Skeletal muscle satellite cell (primary cell): Measurements from ENCODE around the gene SDK1.
"Not testable (repeated sequence)": the region's sequence is repeated elsewhere in the genome, so short reads cannot be mapped to it uniquely, and the experiment has no call there.

ENCODE experiments used
- H3K27me3 ChIP-seq: 2 replicates; pipeline ENCODE4 v1.7.0; 2013; ENCODE audit warnings: low read length; ENCODE audit not compliant: control insufficient read depth, insufficient read depth
- H3K36me3 ChIP-seq: 2 replicates; pipeline ENCODE4 v1.7.0; 2013; ENCODE audit warnings: mild to moderate bottlenecking, control low read depth, low read length; ENCODE audit not compliant: insufficient read depth
- H3K4me1 ChIP-seq: 2 replicates; pipeline ENCODE4 v1.7.0; 2013; ENCODE audit warnings: low read length; ENCODE audit not compliant: control insufficient read depth, insufficient read depth
- H3K4me2 ChIP-seq: 2 replicates; pipeline ENCODE4 v1.7.0; 2013; ENCODE audit warnings: mild to moderate bottlenecking, low read length
- H3K4me3 ChIP-seq: 2 replicates; pipeline ENCODE4 v1.7.0; 2013; ENCODE audit warnings: low read length
- H3K9ac ChIP-seq: 2 replicates; pipeline ENCODE4 v1.7.0; 2013; ENCODE audit warnings: mild to moderate bottlenecking, low read depth, low read length, moderate library complexity
- H3K9me3 ChIP-seq: replicated peaks from 2 replicates; pipeline ENCODE4 v1.7.0; 2013; ENCODE audit warnings: mild to moderate bottlenecking, control low read depth, low read length

SDK1 gene

GRCh38 chr7:4307316-4308204, 1006.5 kb downstream of the SDK1 start:
- H3K4me1 ChIP-seq, result no peaks in the 10 kb centered on the region
- H3K36me3 ChIP-seq, result no peaks in the 10 kb centered on the region
- H3K9me3 ChIP-seq, result no peaks in the 10 kb centered on the region
- H3K27me3 ChIP-seq, result no peaks in the 10 kb centered on the region
- H3K4me2 ChIP-seq, result no peak overlapping the region
- H3K9ac ChIP-seq, result no peak overlapping the region
- H3K4me3 ChIP-seq, result no peak overlapping the region

GRCh38 chr7:4308205-4308590, 1007.1 kb downstream of the SDK1 start:
- Histone ChIP-seq H3K4me3 (no peak overlapping the region), H3K9ac (no peak overlapping the region), H3K4me2 (no peak overlapping the region), H3K9me3 (no peaks in the 10 kb centered on the region), H3K36me3 (no peaks in the 10 kb centered on the region), H3K4me1 (no peaks in the 10 kb centered on the region), H3K27me3 (no peaks in the 10 kb centered on the region)

- H3K4me2 ChIP-seq, H3K4me1 ChIP-seq, H3K27me3 ChIP-seq, H3K36me3 ChIP-seq, H3K9me3 ChIP-seq, H3K4me3 ChIP-seq, H3K9ac ChIP-seq: not testable (repeated sequence)
Measured at GRCh38 chr7:4313911-4314310, 1012.9 kb downstream of the SDK1 start.

- H3K4me1 ChIP-seq, H3K4me2 ChIP-seq, H3K9ac ChIP-seq, H3K36me3 ChIP-seq, H3K4me3 ChIP-seq, H3K9me3 ChIP-seq, H3K27me3 ChIP-seq: not testable (repeated sequence)
Measured at GRCh38 chr7:4314316-4314715, 1013.3 kb downstream of the SDK1 start.
